CD14-positive monocyte (primary cell): ENCODE results near the gene ALG14. TPM values are rescaled to one million over a fixed set of nuclear protein-coding genes. Genes with fewer than 3 reads are reported as not detected.

ENCODE experiments used
- DNase-seq, 3 donors: peaks; one replicate each; pipeline ENCODE4 v3.0.0-alpha.2; 2011 to 2022
- H2AFZ ChIP-seq: 2 replicates; pipeline ENCODE4 v1.6.0; 2012; ENCODE audit warnings: mild to moderate bottlenecking, low read depth, low read length, inconsistent platforms; ENCODE audit not compliant: insufficient read depth, poor library complexity, severe bottlenecking
- H3K27ac ChIP-seq, 2 donors: 1 replicate in 1 of 2; 2 replicates in 1 of 2; pipeline ENCODE4 v1.5.1; 2012 to 2013; ENCODE audit warnings: low read length in 2 of 2, control low read depth in 1 of 2, inconsistent platforms in 1 of 2, low read depth in 1 of 2, mild to moderate bottlenecking in 1 of 2
- H3K27me3 ChIP-seq, 2 donors: one replicate each; pipeline versions ENCODE4 v1.6.0 to v1.6.1; 2011 to 2013; ENCODE audit warnings: low read length in 2 of 2; ENCODE audit not compliant: control insufficient read depth in 2 of 2, insufficient read depth in 2 of 2
- H3K36me3 ChIP-seq, 2 donors: replicated peaks in 1 of 2; 1 replicate in 1 of 2; 2 replicates in 1 of 2; pipeline versions ENCODE4 v1.5.1 to v1.6.1; 2012 to 2013; ENCODE audit warnings: low read length in 2 of 2, control low read depth in 1 of 2, inconsistent platforms in 1 of 2, mild to moderate bottlenecking in 1 of 2; ENCODE audit not compliant: insufficient read depth in 2 of 2, control insufficient read depth in 1 of 2
- H3K4me1 ChIP-seq, 2 donors: 1 replicate in 1 of 2; 2 replicates in 1 of 2; pipeline versions ENCODE4 v1.5.1 to v1.6.1; 2012 to 2013; ENCODE audit warnings: low read length in 2 of 2, control low read depth in 1 of 2, inconsistent platforms in 1 of 2, mild to moderate bottlenecking in 1 of 2, moderate library complexity in 1 of 2; ENCODE audit not compliant: insufficient read depth in 2 of 2, control insufficient read depth in 1 of 2
- H3K4me2 ChIP-seq: replicated peaks from 2 replicates; pipeline ENCODE3; 2012; ENCODE audit warnings: low read length, moderate library complexity, mild to moderate bottlenecking; ENCODE audit not compliant: poor library complexity, severe bottlenecking; ENCODE audit errors: extremely low read depth
- H3K4me3 ChIP-seq, 3 experiments: fragments of 200-600 bp in 1 of 3; sonication (generic) in 1 of 3; replicated peaks in 1 of 3; 1 replicate in 2 of 3; 2 replicates in 1 of 3; pipeline ENCODE4 v1.5.1; 2011 to 2013; ENCODE audit warnings: low read length in 3 of 3, mild to moderate bottlenecking in 3 of 3, control low read depth in 2 of 3, low read depth in 2 of 3, inconsistent platforms in 1 of 3, moderate library complexity in 1 of 3
- H3K79me2 ChIP-seq: 2 replicates; pipeline ENCODE4 v1.6.0; 2012; ENCODE audit warnings: mild to moderate bottlenecking, control low read depth, inconsistent platforms, low read length, moderate library complexity; ENCODE audit not compliant: insufficient read depth
- H3K9ac ChIP-seq: 2 replicates; pipeline ENCODE4 v1.6.0; 2017; ENCODE audit warnings: low read length, mild to moderate bottlenecking; ENCODE audit not compliant: insufficient read depth, poor library complexity, severe bottlenecking
- H3K9me3 ChIP-seq, 2 donors: replicated peaks in 1 of 2; 1 replicate in 1 of 2; 2 replicates in 1 of 2; pipeline versions ENCODE4 v1.5.1 to v1.6.1; 2012 to 2013; ENCODE audit warnings: low read length in 2 of 2, control low read depth in 1 of 2; ENCODE audit not compliant: control insufficient read depth in 1 of 2, insufficient read depth in 1 of 2
- H4K20me1 ChIP-seq: 2 replicates; pipeline ENCODE4 v1.6.0; 2012; ENCODE audit warnings: mild to moderate bottlenecking, low read length, control low read depth, moderate library complexity; ENCODE audit not compliant: insufficient read depth
- H3K27ac Mint-ChIP-seq, 7 donors: one replicate each; pipeline ENCODE4 v1.8.0; 2020; ENCODE audit warnings: mild to moderate bottlenecking in 7 of 7, mixed read lengths in 7 of 7, moderate library complexity in 6 of 7, inconsistent platforms in 2 of 7
- H3K27me3 Mint-ChIP-seq, 3 donors: one replicate each; pipeline ENCODE4 v1.8.0; 2021 to 2022; ENCODE audit warnings: low read depth in 3 of 3, mild to moderate bottlenecking in 3 of 3, mixed read lengths in 3 of 3, moderate library complexity in 3 of 3, inconsistent platforms in 1 of 3
- H3K36me3 Mint-ChIP-seq, 2 donors: one replicate each; pipeline ENCODE4 v1.8.0; 2020; ENCODE audit warnings: mixed read lengths in 2 of 2, inconsistent platforms in 1 of 2, mild to moderate bottlenecking in 1 of 2
- H3K4me1 Mint-ChIP-seq: one replicate; pipeline ENCODE4 v1.8.0; 2020; ENCODE audit warnings: mild to moderate bottlenecking, mixed read lengths
- H3K4me3 Mint-ChIP-seq, 2 donors: one replicate each; pipeline ENCODE4 v1.8.0; 2020; ENCODE audit warnings: mild to moderate bottlenecking in 2 of 2, mixed read lengths in 2 of 2, moderate library complexity in 1 of 2
- H3K9me3 Mint-ChIP-seq, 7 donors: one replicate each; pipeline ENCODE4 v1.8.0; 2020 to 2022; ENCODE audit warnings: mixed read lengths in 7 of 7, mild to moderate bottlenecking in 6 of 7, moderate library complexity in 6 of 7, inconsistent platforms in 2 of 7
- CTCF ChIP-seq: fragments of 200-600 bp; IDR thresholded peaks from one replicate; pipeline ENCODE4 v1.8.0; 2022; ENCODE audit warnings: antibody characterized with exemption, mild to moderate bottlenecking
- WGBS: methylation state at CpG from one replicate; pipeline ENCODE4 v1.1.5; 2013; ENCODE audit warnings: missing lambda C conversion rate; ENCODE audit not compliant: insufficient coverage; 5-methylcytosine and 5-hydroxymethylcytosine counted together
- intact Hi-C, 2 donors: fragments of 100-400 bp; cut with micrococcal nuclease; formaldehyde crosslinking; loops; one replicate each; pipeline versions ENCODE4 v1.15.0 to v1.15.1; 2023
- polyA minus RNA-seq: library from RNA; depleted of rRNA, polyadenylated mRNA; stranded (reverse); fragments of >200 nt; gene quantifications from 2 replicates; pipeline ENCODE4 v1.2.3, GENCODE V29; 2012
- polyA plus RNA-seq, 3 donors: library from polyadenylated mRNA; depleted of rRNA in 1 of 3; unstranded in 2 of 3; stranded (reverse) in 1 of 3; fragments of 300-500 nt in 2 of 3; fragments of >200 nt in 1 of 3; fragmentation: Illumina TruSeq in 2 of 3; gene quantifications; 1 replicate in 2 of 3; 2 replicates in 1 of 3; pipeline ENCODE4 v1.2.3, GENCODE V29; 2012 to 2021
- total RNA-seq, 12 experiments: library from RNA in 1 of 12; stranded (reverse) in 1 of 12; fragments of 120-200 nt in 1 of 12; gene quantifications; one replicate each; pipeline ENCODE4 v1.2.4 and lab custom pipeline; 2013 to 2026; ENCODE audit warnings: mixed read lengths in 6 of 12, inconsistent platforms in 1 of 12

Gene ALG14
- total RNA-seq (2013): 2.4 TPM
- polyA plus RNA-seq (1 to 10 TPM in 2 of 3 donors, under 1 TPM in 1; 0.27 to 5.5 (median 4.4) TPM), polyA minus RNA-seq (0.24 and 0.69 TPM in 2 replicates), total RNA-seq (lab: John Stamatoyannopoulos, UW) (0.08 to 3.8 (median 1.9) reads per million in 11 experiments)

GRCh38 chr1:95072532-95073419 is at the start of gene ALG14:
Gene ALG14 (minus strand): TSS chr1:95072951. CDS start chr1:95072898, 53 bp downstream.
- peaks cover 14% of the 10 kb centered on the region for H3K4me1 Mint-ChIP-seq
- Histone ChIP-seq H3K9ac (peak within 1 kb of the TSS; percentile 67), H3K4me3 (peak within 1 kb of the TSS; percentile 53 to 90 (median 55)), H3K4me1 (peaks cover 12 to 16% of the 10 kb centered on the region in 2 donors), H2AFZ (peak within 1 kb of the TSS; percentile 95), H3K27me3 (peaks cover 0 to 7% of the 10 kb centered on the region in 2 donors), H3K4me2 (peak within 1 kb of the TSS; percentile 96), H3K27ac (peak within 1 kb of the TSS; percentile 32 to 84), H3K79me2 (no peaks in the 10 kb centered on the region), H4K20me1 (no peaks in the 10 kb centered on the region), H3K9me3 (no peaks in the 10 kb centered on the region), H3K36me3 (no peaks in the 10 kb centered on the region)
- under 1% methylated on average over 44 of the region's 53 CpGs for WGBS
- H3K27ac Mint-ChIP-seq: peak within 1 kb of the TSS; percentile 93 to 99 (median 95)
- DNase-seq: peak; percentile 82 to 88 (median 87)
- peak within 1 kb of the TSS; percentile 99 to 100 for H3K4me3 Mint-ChIP-seq
- peaks cover 4 to 5% of the 10 kb centered on the region in 2 donors for H3K36me3 Mint-ChIP-seq
- peaks cover 6 to 11% (median 6%) of the 10 kb centered on the region in 3 donors for H3K27me3 Mint-ChIP-seq
- intact Hi-C loops: loop anchor here (5.0 to 10.0 kb wide), 2 partner anchors 155 to 162 kb away; partner anchors contain the start of gene RWDD3 (in 1 of the 2)
- no peaks in the 10 kb centered on the region for H3K9me3 Mint-ChIP-seq
- no peak for TF ChIP-seq CTCF

GRCh38 chr1:95122151-95122697 is 49.5 kb upstream of the ALG14 start:
- 88% methylated on average over 5 of the region's 8 CpGs for WGBS
- no peak overlapping the region for H2AFZ ChIP-seq
- Mint-ChIP-seq H3K9me3 (peaks cover 0 to 12% (median 2%) of the 10 kb centered on the region in 7 donors), H3K27ac (no peak overlapping the region), H3K36me3 (peaks cover 0 to 3% of the 10 kb centered on the region in 2 donors), H3K27me3 (peaks cover 40 to 50% (median 45%) of the 10 kb centered on the region in 3 donors), H3K4me3 (no peak overlapping the region), H3K4me1 (peaks cover 6% of the 10 kb centered on the region)
- no peak overlapping the region for H3K4me2 ChIP-seq
- no peaks in the 10 kb centered on the region for H3K79me2 ChIP-seq
- H3K36me3 ChIP-seq: no peaks in the 10 kb centered on the region
- no peak overlapping the region for H3K27ac ChIP-seq
- peaks cover 4 to 9% of the 10 kb centered on the region in 2 donors for H3K4me1 ChIP-seq
- peaks cover 0 to 7% of the 10 kb centered on the region in 2 donors for H3K9me3 ChIP-seq
- TF ChIP-seq CTCF: no peak
- H4K20me1 ChIP-seq: no peaks in the 10 kb centered on the region
- intact Hi-C loops: no loop called here
- DNase-seq: no peak
- H3K9ac ChIP-seq: no peak overlapping the region
- peaks cover 34 to 39% of the 10 kb centered on the region in 2 donors for H3K27me3 ChIP-seq
- H3K4me3 ChIP-seq: no peak overlapping the region
